Measurements from ENCODE around the gene NT5C3A.
"Not testable (repeated sequence)": the region's sequence is repeated elsewhere in the genome, so short reads cannot be mapped to it uniquely, and the experiment has no call there.

NT5C3A gene

GRCh38 chr7:33101906-33102305 is 39.3 kb upstream of the NT5C3A start:
- TF ChIP-seq, protein P1, sequence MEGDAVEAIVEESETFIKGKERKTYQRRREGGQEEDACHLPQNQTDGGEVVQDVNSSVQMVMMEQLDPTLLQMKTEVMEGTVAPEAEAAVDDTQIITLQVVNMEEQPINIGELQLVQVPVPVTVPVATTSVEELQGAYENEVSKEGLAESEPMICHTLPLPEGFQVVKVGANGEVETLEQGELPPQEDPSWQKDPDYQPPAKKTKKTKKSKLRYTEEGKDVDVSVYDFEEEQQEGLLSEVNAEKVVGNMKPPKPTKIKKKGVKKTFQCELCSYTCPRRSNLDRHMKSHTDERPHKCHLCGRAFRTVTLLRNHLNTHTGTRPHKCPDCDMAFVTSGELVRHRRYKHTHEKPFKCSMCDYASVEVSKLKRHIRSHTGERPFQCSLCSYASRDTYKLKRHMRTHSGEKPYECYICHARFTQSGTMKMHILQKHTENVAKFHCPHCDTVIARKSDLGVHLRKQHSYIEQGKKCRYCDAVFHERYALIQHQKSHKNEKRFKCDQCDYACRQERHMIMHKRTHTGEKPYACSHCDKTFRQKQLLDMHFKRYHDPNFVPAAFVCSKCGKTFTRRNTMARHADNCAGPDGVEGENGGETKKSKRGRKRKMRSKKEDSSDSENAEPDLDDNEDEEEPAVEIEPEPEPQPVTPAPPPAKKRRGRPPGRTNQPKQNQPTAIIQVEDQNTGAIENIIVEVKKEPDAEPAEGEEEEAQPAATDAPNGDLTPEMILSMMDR (IDR thresholded peaks at IDR 0.05; ENCODE audit: insufficient read depth, missing control alignments) = no peak
- FAIRE-seq (no peak), DNase-seq (ENCODE audit: insufficient read length, low spot score) (no peak)

GRCh38 chr7:33100770-33101169 is 38.2 kb upstream of the NT5C3A start:
- TF ChIP-seq, protein P1 (IDR thresholded peaks at IDR 0.05; ENCODE audit: insufficient read depth, missing control alignments) = no peak
- FAIRE-seq = no peak
- DNase-seq (ENCODE audit: insufficient read length, low spot score) = no peak

GRCh38 chr7:33099154-33099940 is 36.8 kb upstream of the NT5C3A start:
- no peak for DNase-seq (ENCODE audit: insufficient read length, low spot score)
- no peak for FAIRE-seq
- TF ChIP-seq, protein P1 (IDR thresholded peaks at IDR 0.05; ENCODE audit: insufficient read depth, missing control alignments) = no peak

- not testable (repeated sequence) for DNase-seq (ENCODE audit: insufficient read length, low spot score); FAIRE-seq
Observed at GRCh38 chr7:33094745-33095275, 32.2 kb upstream of the NT5C3A start.

DNA sequence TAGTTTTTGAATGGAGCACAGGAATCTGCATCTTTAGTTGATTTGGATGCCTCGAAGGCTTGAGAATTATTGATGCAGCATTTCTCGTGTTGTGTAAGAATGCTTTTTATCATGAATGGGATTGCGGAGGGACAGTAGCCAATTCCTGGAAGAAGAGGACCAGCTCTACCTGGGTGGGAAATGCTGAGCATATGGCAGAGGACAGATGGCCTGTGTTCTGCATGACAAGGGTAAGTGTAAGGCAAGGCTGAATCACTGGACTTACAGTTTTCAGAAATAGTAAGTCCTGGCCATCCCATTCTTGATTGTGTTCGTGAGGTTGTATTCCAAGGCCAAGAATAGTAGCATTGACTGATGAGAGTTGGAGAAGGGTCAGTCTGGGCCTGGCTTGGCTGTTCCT is 30.7 kb upstream of the NT5C3A start:
- TF ChIP-seq, protein P1 (IDR thresholded peaks at IDR 0.05; ENCODE audit: insufficient read depth, missing control alignments) = no peak
- DNase-seq (ENCODE audit: insufficient read length, low spot score) = no peak
- FAIRE-seq = no peak

DNA sequence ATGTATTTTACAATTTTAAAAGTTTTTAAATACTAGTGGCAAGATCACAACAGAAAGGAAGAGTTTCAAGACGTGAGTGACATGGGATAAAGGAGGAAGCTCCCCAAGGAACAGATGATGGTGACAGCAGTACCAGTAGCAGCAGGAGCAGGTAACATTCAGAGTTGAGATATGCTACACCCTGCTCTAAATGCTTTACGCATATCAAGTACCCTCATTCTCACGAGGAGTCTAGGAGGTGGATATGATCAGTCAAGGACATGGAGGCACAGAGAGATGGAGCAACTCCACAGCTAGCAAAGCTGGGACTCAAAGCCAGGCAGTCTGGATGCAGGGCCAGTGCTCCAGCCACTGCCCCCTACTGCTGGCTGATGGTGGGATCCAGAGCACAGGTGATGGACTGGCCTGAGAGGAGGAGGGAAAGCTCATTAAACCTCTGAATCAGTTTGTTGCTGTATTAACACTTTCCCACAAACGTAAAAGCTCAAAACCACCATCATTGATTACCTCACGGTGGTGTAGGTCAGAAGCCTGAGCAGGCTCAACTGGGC is 29.1 kb upstream of the NT5C3A start:
- no peak for FAIRE-seq
- TF ChIP-seq, protein P1 (IDR thresholded peaks at IDR 0.05; ENCODE audit: insufficient read depth, missing control alignments) = no peak
- no peak for DNase-seq (ENCODE audit: insufficient read length, low spot score)

DNA sequence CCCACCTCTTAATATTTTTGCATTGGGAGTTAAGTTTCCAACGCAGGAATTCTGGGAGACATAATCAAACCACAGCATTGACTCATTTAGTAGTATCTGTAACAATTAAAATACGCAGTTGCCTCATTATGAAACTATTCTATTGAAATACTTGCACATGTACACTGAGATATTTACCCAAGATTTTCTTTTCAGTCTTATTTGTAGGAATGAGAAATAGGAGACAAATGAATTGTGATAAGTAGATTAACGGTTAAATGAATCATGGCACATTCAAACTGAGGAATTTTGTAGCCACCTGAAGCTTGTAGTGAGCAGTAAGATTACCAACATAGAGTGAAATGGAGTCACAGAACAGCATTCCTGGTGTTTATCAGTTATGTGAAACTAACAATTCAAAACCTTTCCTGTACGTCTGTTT is 28.5 kb upstream of the NT5C3A start:
- FAIRE-seq (no peak), DNase-seq (ENCODE audit: insufficient read length, low spot score) (no peak)
- TF ChIP-seq, protein P1 (IDR thresholded peaks at IDR 0.05; ENCODE audit: insufficient read depth, missing control alignments) = no peak
